Gastroesophageal sphincter (tissue), 4 donors: ENCODE measurements around the gene ZSCAN20. TPM values are rescaled to one million over a fixed set of nuclear protein-coding genes. Genes with fewer than 3 reads are reported as not detected.

Experiments used
- ATAC-seq: fragments of 150-250 bp; one replicate; pipeline ENCODE4 v1.9.1; 2016; ENCODE audit warnings: mild to moderate bottlenecking, moderate library complexity
- H3K27ac ChIP-seq, 4 donors: fragments of 200-600 bp; sonication (generic) in 3 of 4; 1 replicate in 3 of 4; 2 replicates in 1 of 4; pipeline ENCODE4 v1.5.1; 2016 to 2019
- H3K27me3 ChIP-seq: fragments of 200-600 bp; sonication (generic); one replicate; pipeline ENCODE4 v1.5.1; 2019
- H3K36me3 ChIP-seq, 2 donors: fragments of 200-600 bp; sonication (generic); one replicate each; pipeline ENCODE4 v1.5.1; 2019; ENCODE audit warnings: control low read depth in 1 of 2
- H3K4me1 ChIP-seq, 3 donors: fragments of 200-600 bp; sonication (generic); 1 replicate in 2 of 3; 2 replicates in 1 of 3; pipeline ENCODE4 v1.5.1; 2016 to 2019; ENCODE audit warnings: control low read depth in 2 of 3
- H3K4me3 ChIP-seq, 2 donors: fragments of 200-600 bp; sonication (generic); one replicate each; pipeline ENCODE4 v1.5.1; 2019; ENCODE audit warnings: mild to moderate bottlenecking in 1 of 2, moderate library complexity in 1 of 2
- H3K9me3 ChIP-seq, 3 donors: fragments of 200-600 bp; sonication (generic); one replicate each; pipeline ENCODE4 v1.5.1; 2017 to 2019; ENCODE audit warnings: control low read depth in 2 of 3
- EP300 ChIP-seq: sonication (generic); formaldehyde crosslinking; IDR thresholded peaks from one replicate; pipeline ENCODE4 v1.6.1; 2017; ENCODE audit warnings: antibody characterized with exemption, mild to moderate bottlenecking
- POLR2A ChIP-seq, 2 donors: fragments of 450-650 bp; IDR thresholded peaks; one replicate each; pipeline ENCODE4 v1.6.1; 2017; ENCODE audit warnings: antibody characterized with exemption in 2 of 2, mild to moderate bottlenecking in 2 of 2, moderate library complexity in 1 of 2
- POLR2AphosphoS5 ChIP-seq: sonication (generic); formaldehyde crosslinking; IDR thresholded peaks from one replicate; pipeline ENCODE4 v1.6.1; 2017; ENCODE audit warnings: antibody characterized with exemption
- WGBS, 2 donors: methylation state at CpG; one replicate each; pipeline ENCODE4 v1.1.5; 2018; ENCODE audit warnings: low coverage in 1 of 2; 5-methylcytosine and 5-hydroxymethylcytosine counted together
- total RNA-seq, 4 donors: library from RNA; depleted of rRNA; stranded (reverse); fragments of >200 nt; gene quantifications; one replicate each; pipeline ENCODE4 v1.1.0, GENCODE V29; 2016
- TF ChIP-seq, protein P1 (sequence below), 4 experiments: fragments of 200-600 bp in 2 of 4; fragments of 450-650 bp in 2 of 4; sonication (generic) in 1 of 4; IDR thresholded peaks; one replicate each; pipeline ENCODE4 v1.5.1; 2017 to 2019; ENCODE audit warnings: antibody characterized with exemption in 4 of 4, mild to moderate bottlenecking in 2 of 4, moderate library complexity in 2 of 4

The ZSCAN20 gene
- total RNA-seq, 4 donors from 2014 or later = 6.7 to 9.2 (median 7.5) TPM

DNA sequence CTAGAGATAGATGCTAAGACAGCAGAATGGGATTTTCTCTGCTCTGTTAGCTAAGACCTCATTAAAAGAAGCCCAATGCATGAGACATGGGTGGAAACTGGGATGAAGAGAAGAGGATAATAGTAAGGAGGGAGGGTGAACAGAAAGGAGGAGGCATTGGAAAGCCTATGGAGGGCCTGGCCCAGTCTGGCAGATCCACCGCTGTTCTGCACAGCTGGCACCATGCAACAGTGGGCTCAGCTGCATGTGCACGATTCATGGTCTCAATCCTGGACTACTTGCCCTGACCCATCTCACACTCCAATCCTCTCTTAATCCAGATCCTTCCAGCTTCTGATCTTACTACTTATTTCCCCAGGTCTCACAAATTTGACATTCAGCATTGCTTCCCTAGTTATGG, 43.8 kb upstream of the ZSCAN20 start:
- Histone ChIP-seq H3K36me3 (no peaks in the 10 kb centered on the region), H3K4me3 (no peak overlapping the region), H3K27ac (peak overlapping the region in 1 of 4 donors; percentile 33), H3K9me3 (no peaks in the 10 kb centered on the region), H3K27me3 (no peaks in the 10 kb centered on the region), H3K4me1 (peaks cover 0 to 48% (median 6%) of the 10 kb centered on the region in 3 donors)
- 92 to 96% methylated on average over 2 of the region's 2 CpGs for WGBS, 2 donors
- no peak for TF ChIP-seq POLR2A (IDR thresholded peaks at IDR 0.05)
- no peak for TF ChIP-seq POLR2AphosphoS5
- TF ChIP-seq, protein P1, sequence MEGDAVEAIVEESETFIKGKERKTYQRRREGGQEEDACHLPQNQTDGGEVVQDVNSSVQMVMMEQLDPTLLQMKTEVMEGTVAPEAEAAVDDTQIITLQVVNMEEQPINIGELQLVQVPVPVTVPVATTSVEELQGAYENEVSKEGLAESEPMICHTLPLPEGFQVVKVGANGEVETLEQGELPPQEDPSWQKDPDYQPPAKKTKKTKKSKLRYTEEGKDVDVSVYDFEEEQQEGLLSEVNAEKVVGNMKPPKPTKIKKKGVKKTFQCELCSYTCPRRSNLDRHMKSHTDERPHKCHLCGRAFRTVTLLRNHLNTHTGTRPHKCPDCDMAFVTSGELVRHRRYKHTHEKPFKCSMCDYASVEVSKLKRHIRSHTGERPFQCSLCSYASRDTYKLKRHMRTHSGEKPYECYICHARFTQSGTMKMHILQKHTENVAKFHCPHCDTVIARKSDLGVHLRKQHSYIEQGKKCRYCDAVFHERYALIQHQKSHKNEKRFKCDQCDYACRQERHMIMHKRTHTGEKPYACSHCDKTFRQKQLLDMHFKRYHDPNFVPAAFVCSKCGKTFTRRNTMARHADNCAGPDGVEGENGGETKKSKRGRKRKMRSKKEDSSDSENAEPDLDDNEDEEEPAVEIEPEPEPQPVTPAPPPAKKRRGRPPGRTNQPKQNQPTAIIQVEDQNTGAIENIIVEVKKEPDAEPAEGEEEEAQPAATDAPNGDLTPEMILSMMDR (IDR thresholded peaks at IDR 0.05) = no peak
- TF ChIP-seq EP300 = no peak
- ATAC-seq = no peak

DNA sequence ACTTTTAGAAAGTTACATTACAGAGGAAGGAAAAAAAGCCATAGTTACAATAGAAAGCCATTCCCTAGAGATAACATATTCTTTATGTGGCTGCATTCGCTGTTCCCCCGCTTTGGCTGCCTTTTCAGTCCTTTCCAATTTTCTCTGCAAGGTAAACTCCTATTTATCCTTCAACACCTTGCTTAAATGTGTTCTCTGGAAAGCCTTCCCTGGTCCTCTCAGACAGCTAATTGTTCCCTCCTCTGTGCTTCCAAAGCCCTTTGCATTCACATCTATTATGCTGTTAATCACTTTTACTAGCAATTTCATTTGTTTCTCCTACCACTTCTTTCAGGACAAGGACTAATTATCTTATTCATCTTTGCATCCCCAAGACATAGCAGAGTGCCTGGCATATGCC, 43.1 kb upstream of the ZSCAN20 start:
- Histone ChIP-seq H3K9me3 (no peaks in the 10 kb centered on the region), H3K4me3 (no peak overlapping the region), H3K36me3 (no peaks in the 10 kb centered on the region), H3K27ac (no peak overlapping the region), H3K27me3 (no peaks in the 10 kb centered on the region), H3K4me1 (peaks cover 0 to 48% (median 6%) of the 10 kb centered on the region in 3 donors)
- no peak for TF ChIP-seq EP300
- TF ChIP-seq POLR2AphosphoS5 = no peak
- TF ChIP-seq, protein P1 (IDR thresholded peaks at IDR 0.05) = no peak
- no peak for TF ChIP-seq POLR2A (IDR thresholded peaks at IDR 0.05)
- ATAC-seq = no peak
- 92 to 100% methylated on average over 2 of the region's 2 CpGs for WGBS, 2 donors

DNA sequence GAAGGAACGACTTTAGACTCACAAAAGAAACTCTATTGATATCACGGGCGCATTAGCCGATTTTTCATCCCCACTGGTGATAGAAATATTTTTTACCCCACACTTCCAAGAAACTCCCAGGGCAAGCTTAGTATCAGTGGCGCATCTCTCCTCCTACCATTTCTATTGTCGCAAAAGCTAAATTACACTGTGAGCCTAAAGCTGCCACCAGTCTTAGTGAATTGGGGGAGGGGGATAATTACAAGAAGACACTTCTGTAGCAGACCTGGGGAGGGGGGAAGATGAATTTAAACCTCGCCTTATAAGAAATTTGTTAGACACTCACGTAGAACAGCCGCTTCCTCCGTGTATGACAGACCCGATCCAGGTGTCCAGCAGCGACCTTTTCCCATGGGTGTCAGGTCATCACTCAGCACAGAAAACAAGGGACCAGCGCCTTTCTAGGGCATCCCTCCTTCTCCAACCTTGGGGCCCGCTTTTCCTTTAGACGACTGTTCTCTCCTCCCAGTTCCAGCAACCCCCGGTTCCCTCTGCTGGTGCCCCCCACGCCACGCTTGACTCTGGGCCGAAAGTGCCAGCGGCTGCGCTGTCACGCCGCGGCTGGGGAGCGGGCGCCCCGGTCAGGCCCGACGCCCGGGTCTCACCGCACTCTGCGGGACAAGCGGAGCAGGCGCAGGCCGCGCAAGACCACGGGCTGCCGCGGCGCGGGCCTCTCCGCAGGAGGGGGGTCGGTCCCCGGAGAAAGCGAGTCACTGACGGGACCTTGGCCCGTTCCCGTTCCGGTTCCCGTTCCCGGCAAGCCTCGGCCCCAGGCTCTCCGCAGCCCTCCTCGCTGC, 42.4 kb upstream of the ZSCAN20 start:
- H3K4me3 ChIP-seq = peak overlapping the region; percentile 65 to 72
- H3K36me3 ChIP-seq = no peaks in the 10 kb centered on the region
- TF ChIP-seq POLR2A (IDR thresholded peaks at IDR 0.05) (no peak), EP300 (no peak), POLR2AphosphoS5 (peak; percentile 24)
- TF ChIP-seq, protein P1 (IDR thresholded peaks at IDR 0.05) = peak in 1 of 4 experiments; percentile 6
- no peaks in the 10 kb centered on the region for H3K27me3 ChIP-seq
- no peaks in the 10 kb centered on the region for H3K9me3 ChIP-seq
- ATAC-seq = peak; percentile 60
- peaks cover 0 to 48% (median 6%) of the 10 kb centered on the region in 3 donors for H3K4me1 ChIP-seq
- peak overlapping the region in 3 of 4 donors; percentile 83 to 92 (median 86) for H3K27ac ChIP-seq
- WGBS, 2 donors = 21 to 40% methylated on average over 14 to 15 of the region's 54 CpGs

DNA sequence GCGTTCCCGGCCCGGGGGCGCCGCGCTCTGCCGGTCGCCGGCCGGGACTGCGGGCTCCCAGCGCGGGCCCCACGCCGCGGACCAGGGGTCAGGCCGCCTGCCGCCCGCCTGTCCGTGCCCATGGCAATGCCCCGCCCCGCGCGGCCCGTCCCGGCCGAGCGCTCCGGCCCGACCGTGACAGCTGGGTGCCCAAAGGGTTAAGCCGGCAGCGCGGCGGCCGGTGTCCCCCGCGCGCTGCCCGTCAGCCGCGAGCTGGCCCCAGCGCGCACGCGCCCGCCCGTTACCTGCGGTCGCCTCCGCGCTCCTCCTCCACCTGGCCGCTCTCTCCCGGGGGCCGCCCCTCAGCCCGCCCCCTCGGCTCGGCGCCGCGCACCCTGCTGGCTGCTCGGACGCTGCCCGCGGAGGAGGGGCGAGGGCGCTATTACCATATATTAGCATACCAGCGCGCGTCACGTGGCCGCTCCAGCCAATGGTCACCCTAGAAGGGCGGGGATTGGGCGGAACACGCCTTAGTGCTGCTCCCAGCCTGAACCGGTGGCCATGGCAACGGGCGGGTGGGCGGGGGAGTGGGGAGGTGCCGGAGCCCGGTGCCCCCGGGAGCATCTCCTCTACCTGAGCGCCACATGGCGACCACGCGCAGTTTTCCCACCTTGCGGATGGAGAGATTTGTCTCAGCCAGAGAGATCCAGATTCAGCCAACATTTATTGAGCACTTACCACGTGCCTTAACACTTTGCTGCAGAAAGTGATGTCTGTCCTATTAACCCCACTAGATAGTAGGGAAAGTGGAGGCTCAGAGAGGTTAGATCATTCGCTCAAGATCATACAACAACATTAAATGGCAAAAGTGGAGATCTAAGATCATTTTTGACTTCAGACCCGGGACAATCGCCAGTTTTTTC, 41.5 kb upstream of the ZSCAN20 start, which contains the start of gene PHC2:
Gene PHC2, minus strand, starts transcription at position 404 of the 902 bp plus-strand sequence. CDS start 55,556 bp downstream, outside the sequence.
- TF ChIP-seq POLR2AphosphoS5 (peak; percentile 65), EP300 (no peak), POLR2A (IDR thresholded peaks at IDR 0.05) (peak; percentile 46 to 56)
- TF ChIP-seq, protein P1 (IDR thresholded peaks at IDR 0.05) = peak in 3 of 4 experiments; percentile 43 to 50 (median 50)
- Histone ChIP-seq H3K27me3 (no peaks in the 10 kb centered on the region), H3K27ac (peak within 1 kb of the TSS in 3 of 4 donors; percentile 83 to 92 (median 86)), H3K9me3 (no peaks in the 10 kb centered on the region), H3K4me1 (peaks cover 0 to 48% (median 6%) of the 10 kb centered on the region in 3 donors), H3K36me3 (no peaks in the 10 kb centered on the region), H3K4me3 (peak within 1 kb of the TSS; percentile 65 to 72)
- peak; percentile 97 for ATAC-seq
- WGBS, 2 donors = 21 to 37% methylated on average over 3 to 4 of the region's 91 CpGs
